ENCODE data around the gene CD58.
"Not testable (repeated sequence)": the region's sequence is repeated elsewhere in the genome, so short reads cannot be mapped to it uniquely, and the experiment has no call there.

DNA sequence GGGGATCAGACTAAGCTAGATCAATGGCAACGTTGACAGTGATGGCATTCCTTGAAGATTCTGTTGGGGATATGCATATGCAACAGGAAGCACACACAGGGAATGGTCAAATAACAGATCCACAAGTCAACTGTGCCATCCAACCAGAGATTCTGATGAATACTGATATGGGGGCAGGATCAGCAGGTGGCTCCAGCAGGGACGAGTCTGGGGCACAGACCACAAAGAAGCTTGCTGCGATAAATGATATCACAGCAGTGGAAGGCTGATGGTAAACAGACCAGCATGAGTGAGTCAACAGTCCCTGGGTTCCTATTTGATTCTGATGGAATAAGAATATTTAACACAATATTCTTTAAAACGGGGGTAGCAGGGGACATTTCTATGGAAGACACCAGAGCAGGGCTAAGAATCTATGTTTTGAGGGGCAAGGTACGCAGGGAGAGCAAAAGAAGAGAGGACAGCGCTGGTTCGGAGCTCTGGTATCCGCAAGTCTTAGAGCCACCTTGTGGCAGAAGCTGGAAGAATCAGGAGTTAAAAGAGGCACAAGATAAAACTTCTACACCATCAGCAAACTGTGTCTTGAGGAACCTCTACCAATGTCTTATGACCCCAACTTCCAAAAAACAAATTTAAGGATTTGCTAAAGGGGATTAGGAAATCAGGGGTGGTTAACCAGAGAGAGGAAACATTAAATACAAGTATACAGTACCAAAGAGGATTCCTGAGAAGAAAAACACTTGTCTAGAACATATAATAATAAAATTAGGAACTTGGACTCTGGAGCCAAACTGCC lies 25.3 kb upstream of the CD58 start:
- not testable (repeated sequence) for TF ChIP-seq BACH2 (CRISPR knock-in tag; IDR thresholded peaks at IDR 0.05; ENCODE audit: borderline replicate concordance); ZC3H10 (CRISPR knock-in tag; IDR thresholded peaks at IDR 0.05); RARB (CRISPR knock-in tag; IDR thresholded peaks at IDR 0.05); SNAI2 (CRISPR knock-in tag; IDR thresholded peaks at IDR 0.05); ESRRG (CRISPR knock-in tag; IDR thresholded peaks at IDR 0.05); ZFP30 (CRISPR knock-in tag; IDR thresholded peaks at IDR 0.05); ZNF70 (CRISPR knock-in tag; IDR thresholded peaks at IDR 0.05); PPARA (CRISPR knock-in tag; IDR thresholded peaks at IDR 0.05; ENCODE audit: borderline replicate concordance); TOX (CRISPR knock-in tag; IDR thresholded peaks at IDR 0.05; ENCODE audit: borderline replicate concordance)
- TF ChIP-seq, protein P1, sequence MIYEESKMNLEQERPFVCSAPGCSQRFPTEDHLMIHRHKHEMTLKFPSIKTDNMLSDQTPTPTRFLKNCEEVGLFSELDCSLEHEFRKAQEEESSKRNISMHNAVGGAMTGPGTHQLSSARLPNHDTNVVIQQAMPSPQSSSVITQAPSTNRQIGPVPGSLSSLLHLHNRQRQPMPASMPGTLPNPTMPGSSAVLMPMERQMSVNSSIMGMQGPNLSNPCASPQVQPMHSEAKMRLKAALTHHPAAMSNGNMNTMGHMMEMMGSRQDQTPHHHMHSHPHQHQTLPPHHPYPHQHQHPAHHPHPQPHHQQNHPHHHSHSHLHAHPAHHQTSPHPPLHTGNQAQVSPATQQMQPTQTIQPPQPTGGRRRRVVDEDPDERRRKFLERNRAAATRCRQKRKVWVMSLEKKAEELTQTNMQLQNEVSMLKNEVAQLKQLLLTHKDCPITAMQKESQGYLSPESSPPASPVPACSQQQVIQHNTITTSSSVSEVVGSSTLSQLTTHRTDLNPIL (CRISPR knock-in tag; IDR thresholded peaks at IDR 0.05; ENCODE audit: low read depth), result not testable (repeated sequence)
- peak; percentile 36; the same call in 1 of the 2 replicates for TF ChIP-seq TCF4 (CRISPR knock-in tag; IDR thresholded peaks at IDR 0.05; ENCODE audit: borderline replicate concordance)
- TF ChIP-seq, protein P2, sequence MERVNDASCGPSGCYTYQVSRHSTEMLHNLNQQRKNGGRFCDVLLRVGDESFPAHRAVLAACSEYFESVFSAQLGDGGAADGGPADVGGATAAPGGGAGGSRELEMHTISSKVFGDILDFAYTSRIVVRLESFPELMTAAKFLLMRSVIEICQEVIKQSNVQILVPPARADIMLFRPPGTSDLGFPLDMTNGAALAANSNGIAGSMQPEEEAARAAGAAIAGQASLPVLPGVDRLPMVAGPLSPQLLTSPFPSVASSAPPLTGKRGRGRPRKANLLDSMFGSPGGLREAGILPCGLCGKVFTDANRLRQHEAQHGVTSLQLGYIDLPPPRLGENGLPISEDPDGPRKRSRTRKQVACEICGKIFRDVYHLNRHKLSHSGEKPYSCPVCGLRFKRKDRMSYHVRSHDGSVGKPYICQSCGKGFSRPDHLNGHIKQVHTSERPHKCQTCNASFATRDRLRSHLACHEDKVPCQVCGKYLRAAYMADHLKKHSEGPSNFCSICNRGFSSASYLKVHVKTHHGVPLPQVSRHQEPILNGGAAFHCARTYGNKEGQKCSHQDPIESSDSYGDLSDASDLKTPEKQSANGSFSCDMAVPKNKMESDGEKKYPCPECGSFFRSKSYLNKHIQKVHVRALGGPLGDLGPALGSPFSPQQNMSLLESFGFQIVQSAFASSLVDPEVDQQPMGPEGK (CRISPR knock-in tag; IDR thresholded peaks at IDR 0.05; ENCODE audit: borderline replicate concordance), result not testable (repeated sequence)
- TF ChIP-seq, protein P3, sequence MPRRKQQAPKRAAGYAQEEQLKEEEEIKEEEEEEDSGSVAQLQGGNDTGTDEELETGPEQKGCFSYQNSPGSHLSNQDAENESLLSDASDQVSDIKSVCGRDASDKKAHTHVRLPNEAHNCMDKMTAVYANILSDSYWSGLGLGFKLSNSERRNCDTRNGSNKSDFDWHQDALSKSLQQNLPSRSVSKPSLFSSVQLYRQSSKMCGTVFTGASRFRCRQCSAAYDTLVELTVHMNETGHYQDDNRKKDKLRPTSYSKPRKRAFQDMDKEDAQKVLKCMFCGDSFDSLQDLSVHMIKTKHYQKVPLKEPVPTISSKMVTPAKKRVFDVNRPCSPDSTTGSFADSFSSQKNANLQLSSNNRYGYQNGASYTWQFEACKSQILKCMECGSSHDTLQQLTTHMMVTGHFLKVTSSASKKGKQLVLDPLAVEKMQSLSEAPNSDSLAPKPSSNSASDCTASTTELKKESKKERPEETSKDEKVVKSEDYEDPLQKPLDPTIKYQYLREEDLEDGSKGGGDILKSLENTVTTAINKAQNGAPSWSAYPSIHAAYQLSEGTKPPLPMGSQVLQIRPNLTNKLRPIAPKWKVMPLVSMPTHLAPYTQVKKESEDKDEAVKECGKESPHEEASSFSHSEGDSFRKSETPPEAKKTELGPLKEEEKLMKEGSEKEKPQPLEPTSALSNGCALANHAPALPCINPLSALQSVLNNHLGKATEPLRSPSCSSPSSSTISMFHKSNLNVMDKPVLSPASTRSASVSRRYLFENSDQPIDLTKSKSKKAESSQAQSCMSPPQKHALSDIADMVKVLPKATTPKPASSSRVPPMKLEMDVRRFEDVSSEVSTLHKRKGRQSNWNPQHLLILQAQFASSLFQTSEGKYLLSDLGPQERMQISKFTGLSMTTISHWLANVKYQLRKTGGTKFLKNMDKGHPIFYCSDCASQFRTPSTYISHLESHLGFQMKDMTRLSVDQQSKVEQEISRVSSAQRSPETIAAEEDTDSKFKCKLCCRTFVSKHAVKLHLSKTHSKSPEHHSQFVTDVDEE (CRISPR knock-in tag; IDR thresholded peaks at IDR 0.05), result not testable (repeated sequence)
